ENCODE data around the gene FAM131A.
"Not testable (repeated sequence)": the region's sequence is repeated elsewhere in the genome, so short reads cannot be mapped to it uniquely, and the experiment has no call there.

FAM131A gene

DNA sequence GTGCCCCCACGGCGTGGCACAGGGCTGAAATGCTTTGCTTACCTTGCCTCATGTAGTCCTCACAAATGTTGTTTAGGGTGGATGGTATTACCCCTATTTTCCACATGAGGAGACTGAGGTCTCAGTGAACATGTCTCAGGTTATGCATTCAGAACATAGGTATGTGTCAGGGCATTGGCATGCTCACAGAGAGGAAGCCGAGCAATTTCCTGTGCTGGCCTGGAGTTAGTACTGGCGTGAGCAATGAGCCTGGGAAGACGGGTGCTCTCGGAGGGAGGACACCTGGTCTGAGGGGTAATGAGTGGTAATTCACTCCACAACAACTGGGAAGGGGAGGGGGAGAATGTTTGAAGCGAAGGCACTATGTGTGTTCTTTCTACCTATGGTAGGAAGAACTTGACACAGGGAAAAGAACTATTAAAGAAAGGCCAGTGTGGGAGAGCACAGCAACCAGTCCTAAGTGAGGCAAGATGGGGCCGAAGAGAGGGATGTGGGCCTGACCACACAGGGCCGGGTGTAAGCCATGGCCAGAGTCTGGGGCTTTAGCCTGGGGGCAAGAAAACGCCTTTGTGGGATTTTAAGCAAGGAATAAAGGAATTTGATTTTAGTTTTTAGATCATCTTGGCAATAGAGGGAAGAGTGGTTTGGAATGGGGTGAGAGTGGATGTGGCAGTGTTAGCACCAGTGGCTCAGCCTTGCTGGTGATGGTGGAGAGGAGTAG is 4.9 kb upstream of the FAM131A start:
- H3K9me3 Mint-ChIP-seq, result no peaks in the 10 kb centered on the region
- no peak overlapping the region for H3K4me3 Mint-ChIP-seq
- H3K27ac Mint-ChIP-seq, result peak overlapping the region; percentile 25
- peaks cover 23% of the 10 kb centered on the region for H3K36me3 Mint-ChIP-seq
- H3K4me1 Mint-ChIP-seq, result peaks cover 48% of the 10 kb centered on the region
- no peaks in the 10 kb centered on the region for H3K27me3 Mint-ChIP-seq

DNA sequence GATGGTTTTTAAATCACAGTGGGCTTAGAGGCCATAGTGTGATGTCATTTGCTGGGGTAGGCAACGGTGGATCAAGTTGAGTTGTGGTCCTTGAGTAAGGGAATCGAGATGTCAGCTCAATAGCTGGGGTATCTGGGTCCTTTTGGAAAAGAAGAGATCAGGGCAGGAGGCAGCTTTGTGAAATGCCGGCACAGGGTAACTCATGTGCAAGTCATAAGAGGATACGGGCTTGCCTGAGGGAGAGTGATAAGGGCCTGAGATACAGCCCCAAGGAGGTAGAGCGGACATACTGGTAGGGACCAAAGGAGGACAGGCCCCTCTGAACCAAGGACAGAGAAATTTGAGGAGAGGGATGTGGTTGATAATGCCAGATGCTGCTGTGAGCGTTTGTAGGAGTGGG is 4.2 kb upstream of the FAM131A start:
- Mint-ChIP-seq H3K9me3 (no peaks in the 10 kb centered on the region), H3K27ac (peak overlapping the region; percentile 25), H3K4me1 (peaks cover 54% of the 10 kb centered on the region), H3K36me3 (peaks cover 23% of the 10 kb centered on the region), H3K4me3 (no peak overlapping the region), H3K27me3 (no peaks in the 10 kb centered on the region)

DNA sequence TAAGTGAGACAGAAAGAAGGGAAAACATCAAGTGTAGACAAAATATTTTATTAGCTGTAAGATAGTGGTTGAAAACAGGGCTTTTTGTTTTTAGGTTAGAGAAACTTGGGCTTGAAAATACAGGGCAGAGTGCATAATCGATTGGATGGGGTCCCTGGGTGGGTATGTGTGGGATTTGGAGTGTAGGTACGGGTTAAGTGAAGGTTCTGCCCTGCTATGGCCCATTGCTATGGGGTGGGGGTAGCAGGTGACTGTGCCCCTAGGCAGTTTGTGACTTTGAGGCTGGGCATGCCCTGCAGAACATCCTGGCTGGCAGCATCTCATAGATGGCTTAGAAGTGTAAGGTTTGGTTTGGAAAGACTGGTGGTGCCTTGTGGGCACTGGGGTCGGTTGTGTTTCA is 3.7 kb upstream of the FAM131A start:
- H3K9me3 Mint-ChIP-seq, result no peaks in the 10 kb centered on the region
- H3K27me3 Mint-ChIP-seq, result no peaks in the 10 kb centered on the region
- H3K4me1 Mint-ChIP-seq, result peaks cover 54% of the 10 kb centered on the region
- peak overlapping the region; percentile 25 for H3K27ac Mint-ChIP-seq
- peaks cover 21% of the 10 kb centered on the region for H3K36me3 Mint-ChIP-seq
- no peak overlapping the region for H3K4me3 Mint-ChIP-seq

DNA sequence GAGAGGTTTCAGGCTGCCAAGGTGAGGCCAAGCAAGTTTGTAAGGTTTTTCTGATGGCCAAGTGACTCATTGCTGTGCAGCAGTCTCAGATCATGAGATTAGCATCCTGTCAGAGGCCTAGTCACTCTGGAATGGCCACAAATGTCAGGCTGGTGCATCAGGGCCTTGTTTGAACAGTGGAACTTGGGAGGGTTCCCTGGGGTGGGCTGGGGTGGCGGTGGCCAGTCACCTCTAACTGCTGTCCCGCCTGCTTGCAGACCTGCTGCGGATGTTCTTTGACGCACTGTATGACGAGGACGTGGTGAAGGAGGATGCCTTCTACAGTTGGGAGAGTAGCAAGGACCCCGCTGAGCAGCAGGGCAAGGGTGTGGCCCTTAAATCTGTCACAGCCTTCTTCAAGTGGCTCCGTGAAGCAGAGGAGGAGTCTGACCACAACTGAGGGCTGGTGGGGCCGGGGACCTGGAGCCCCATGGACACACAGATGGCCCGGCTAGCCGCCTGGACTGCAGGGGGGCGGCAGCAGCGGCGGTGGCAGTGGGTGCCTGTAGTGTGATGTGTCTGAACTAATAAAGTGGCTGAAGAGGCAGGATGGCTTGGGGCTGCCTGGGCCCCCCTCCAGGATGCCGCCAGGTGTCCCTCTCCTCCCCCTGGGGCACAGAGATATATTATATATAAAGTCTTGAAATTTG is 2.8 kb upstream of the FAM131A start:
- peak overlapping the region; percentile 25 for H3K27ac Mint-ChIP-seq
- peaks cover 15% of the 10 kb centered on the region for H3K36me3 Mint-ChIP-seq
- H3K27me3 Mint-ChIP-seq, result no peaks in the 10 kb centered on the region
- H3K4me3 Mint-ChIP-seq, result peak overlapping the region; percentile 63
- H3K9me3 Mint-ChIP-seq, result no peaks in the 10 kb centered on the region
- H3K4me1 Mint-ChIP-seq, result peaks cover 54% of the 10 kb centered on the region

DNA sequence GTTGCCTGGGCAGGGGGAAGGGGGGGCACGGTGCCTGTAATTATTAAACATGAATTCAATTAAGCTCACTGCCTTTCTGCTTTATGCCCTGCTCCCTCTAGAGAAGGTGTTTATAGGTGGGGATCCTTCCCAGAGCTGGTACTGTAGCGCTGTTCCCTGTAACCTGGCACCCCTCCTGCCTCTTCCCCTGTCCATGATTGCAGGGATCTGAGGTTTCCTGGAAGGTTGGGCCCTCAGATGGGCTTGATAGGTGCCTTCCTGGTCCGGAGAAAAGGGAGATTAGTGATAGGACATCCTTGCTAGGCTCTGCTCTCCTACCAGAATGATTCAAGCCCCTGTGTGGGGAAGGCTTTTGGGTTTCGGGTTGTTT is 2.1 kb upstream of the FAM131A start:
- H3K27ac Mint-ChIP-seq, result peak overlapping the region; percentile 59
- peak overlapping the region; percentile 92 for H3K4me3 Mint-ChIP-seq
- H3K9me3 Mint-ChIP-seq, result no peaks in the 10 kb centered on the region
- peaks cover 54% of the 10 kb centered on the region for H3K4me1 Mint-ChIP-seq
- H3K36me3 Mint-ChIP-seq, result peaks cover 14% of the 10 kb centered on the region
- H3K27me3 Mint-ChIP-seq, result no peaks in the 10 kb centered on the region

DNA sequence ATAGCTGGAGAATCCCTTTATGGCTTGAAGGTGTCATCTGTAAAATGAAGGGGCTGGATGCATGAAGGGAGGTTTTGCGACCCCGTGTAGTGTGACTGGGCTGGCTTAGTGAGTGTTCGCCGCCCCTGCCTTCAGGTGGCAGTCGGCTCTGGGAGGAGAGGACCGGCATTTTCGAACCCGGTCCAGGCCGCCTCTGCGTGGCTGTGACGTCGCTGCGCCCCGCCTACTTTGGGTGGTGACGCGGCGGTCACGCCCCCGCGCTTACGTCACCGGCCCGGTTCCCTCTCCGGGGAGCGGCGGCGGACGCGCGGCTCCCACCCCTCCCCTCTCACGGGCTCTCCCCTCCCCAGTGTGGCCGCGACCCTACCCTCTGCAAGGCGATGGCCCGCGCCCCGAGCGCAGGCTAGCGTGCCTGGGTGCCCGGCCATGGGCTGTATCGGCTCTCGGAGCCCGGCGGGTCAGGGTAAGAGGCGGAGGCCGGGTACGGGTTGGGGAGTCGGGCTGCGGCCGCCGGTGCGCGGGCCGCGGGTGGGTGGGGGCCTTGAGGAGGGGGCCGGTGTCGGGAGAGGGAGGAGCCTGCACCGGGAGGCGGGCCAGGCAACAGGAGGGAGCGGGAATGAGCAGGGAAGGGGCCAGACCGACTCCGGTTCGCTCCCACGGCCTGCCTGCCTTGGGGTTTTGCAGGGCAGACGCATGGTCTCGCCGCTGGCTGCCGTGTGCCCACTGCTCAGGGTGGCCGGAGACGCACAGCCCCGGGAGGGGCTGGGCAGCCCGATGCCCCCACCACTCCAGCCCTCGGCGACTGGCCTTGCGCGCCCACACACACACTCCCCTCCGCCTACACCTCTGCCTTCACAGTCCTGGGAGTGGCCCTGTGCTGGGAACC is 1.5 kb upstream of the FAM131A start:
- Mint-ChIP-seq H3K36me3 (peaks cover 12% of the 10 kb centered on the region), H3K27me3 (no peaks in the 10 kb centered on the region), H3K4me1 (peaks cover 54% of the 10 kb centered on the region), H3K9me3 (no peaks in the 10 kb centered on the region), H3K27ac (peak overlapping the region; percentile 86), H3K4me3 (peak overlapping the region; percentile 92)

DNA sequence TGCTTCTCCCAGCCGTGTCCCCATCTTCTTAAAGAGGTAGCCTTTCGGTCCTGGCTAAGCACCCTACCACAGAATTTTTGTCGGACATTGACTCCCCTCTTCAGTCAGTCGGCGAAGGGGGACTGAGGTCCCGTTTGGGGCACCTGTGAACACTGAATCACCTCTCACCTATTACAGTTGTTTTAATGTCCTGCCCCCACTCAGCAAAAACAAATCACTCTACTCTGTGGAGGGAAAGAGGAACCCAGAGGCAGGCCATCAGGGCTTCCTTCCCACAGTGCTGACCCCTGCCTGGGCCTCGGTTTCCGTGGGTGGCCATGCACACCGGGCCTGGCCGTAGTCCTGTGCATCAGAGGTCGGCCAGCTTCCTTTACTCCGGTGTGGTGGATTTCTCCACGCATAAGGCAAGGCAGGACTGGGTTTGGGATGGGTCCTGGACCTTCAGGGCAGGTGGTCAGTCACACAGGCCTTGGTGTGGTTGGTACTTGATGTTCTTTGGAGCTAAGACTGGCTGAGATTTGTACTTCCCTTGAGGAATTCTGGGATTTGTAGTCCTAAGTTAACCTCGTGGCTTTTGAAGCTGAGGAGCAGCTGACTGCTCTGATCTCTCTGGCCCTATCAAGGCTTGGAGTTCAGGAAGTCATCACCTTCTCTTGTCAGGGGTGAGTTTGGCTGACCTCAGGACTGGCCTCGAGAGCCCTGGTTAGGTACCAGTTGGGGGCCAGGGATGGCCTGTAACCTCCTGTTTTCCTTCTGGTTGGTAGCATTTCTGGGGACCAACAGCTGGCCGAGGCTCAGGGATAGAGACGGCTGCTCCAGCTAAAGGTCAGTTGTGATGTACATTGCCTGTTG is 627 bp upstream of the FAM131A start:
- peak overlapping the region; percentile 86 for H3K27ac Mint-ChIP-seq
- no peaks in the 10 kb centered on the region for H3K27me3 Mint-ChIP-seq
- peaks cover 51% of the 10 kb centered on the region for H3K4me1 Mint-ChIP-seq
- H3K4me3 Mint-ChIP-seq, result peak overlapping the region; percentile 92
- H3K36me3 Mint-ChIP-seq, result peaks cover 8% of the 10 kb centered on the region
- H3K9me3 Mint-ChIP-seq, result no peaks in the 10 kb centered on the region

DNA sequence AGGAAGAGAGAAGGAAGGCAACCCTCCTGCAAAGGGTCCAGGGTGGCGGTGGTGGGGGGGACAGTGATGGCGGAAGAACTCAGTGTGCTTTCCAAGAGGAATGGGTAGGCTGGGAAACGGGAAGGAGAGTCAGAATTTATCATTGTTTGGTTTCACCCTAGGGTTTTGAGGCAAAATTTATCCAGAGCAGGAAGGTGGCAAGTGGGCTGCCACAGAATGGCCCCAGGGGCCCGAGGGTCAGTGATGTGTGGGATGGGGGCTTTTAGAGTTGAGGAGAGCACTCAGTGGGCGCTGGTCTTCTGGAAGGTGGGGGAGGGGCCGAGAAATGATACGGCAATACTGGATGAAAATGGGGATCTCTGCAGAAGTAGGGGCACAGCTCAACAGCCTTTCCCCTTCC is 581 bp downstream of the FAM131A start:
- Mint-ChIP-seq H3K36me3 (peaks cover 4% of the 10 kb centered on the region), H3K4me1 (peaks cover 43% of the 10 kb centered on the region), H3K27me3 (no peaks in the 10 kb centered on the region), H3K27ac (no peak overlapping the region), H3K9me3 (no peaks in the 10 kb centered on the region), H3K4me3 (peak overlapping the region; percentile 13)

DNA sequence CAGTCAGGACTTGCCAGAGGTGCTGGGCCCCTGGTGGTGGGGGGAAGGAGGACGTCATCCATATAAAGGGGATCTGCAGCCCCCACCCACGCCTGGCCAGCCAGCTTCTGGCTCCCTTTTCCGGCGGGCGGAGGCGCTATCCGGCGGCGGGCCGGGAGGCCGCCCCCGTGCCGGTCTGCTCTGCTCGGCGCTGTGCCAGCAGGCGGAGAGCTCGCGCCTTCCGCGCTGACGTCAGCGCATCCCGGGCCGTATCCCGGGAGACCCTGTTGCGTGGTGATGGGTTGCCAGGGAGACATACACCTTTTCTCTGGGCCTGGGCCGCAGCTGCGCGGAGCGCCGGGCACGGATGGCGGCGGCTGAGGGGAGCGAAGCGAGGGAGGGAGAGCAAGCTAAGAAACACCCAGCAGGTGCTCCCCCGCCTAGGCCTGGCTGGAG is 1.1 kb downstream of the FAM131A start:
- no peaks in the 10 kb centered on the region for H3K27me3 Mint-ChIP-seq
- no peak overlapping the region for H3K27ac Mint-ChIP-seq
- peaks cover 37% of the 10 kb centered on the region for H3K4me1 Mint-ChIP-seq
- no peak overlapping the region for H3K4me3 Mint-ChIP-seq
- H3K36me3 Mint-ChIP-seq, result peaks cover 3% of the 10 kb centered on the region
- no peaks in the 10 kb centered on the region for H3K9me3 Mint-ChIP-seq

DNA sequence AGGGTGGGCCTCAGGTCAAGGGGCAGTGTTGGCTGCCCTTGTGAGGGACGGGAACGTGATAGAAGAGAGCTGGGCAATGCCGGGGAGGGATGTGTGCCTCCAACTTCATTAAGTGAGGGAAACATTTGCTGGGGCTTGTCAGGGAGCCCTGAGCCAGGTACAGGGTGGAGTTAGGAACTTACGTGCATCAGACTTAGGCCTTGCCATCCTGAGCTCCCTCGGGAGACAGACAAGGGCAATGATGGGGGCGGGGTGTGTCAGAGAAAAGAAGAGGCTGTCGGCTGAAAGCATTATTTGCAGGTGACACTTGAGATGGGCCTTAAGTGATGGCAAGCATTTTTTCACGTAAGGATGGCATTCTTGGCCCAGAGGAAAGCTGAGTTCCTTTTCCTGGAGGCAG is 1.6 kb downstream of the FAM131A start:
- H3K36me3 Mint-ChIP-seq, result peaks cover 3% of the 10 kb centered on the region
- H3K4me1 Mint-ChIP-seq, result peaks cover 33% of the 10 kb centered on the region
- no peaks in the 10 kb centered on the region for H3K9me3 Mint-ChIP-seq
- H3K27ac Mint-ChIP-seq, result no peak overlapping the region
- no peak overlapping the region for H3K4me3 Mint-ChIP-seq
- no peaks in the 10 kb centered on the region for H3K27me3 Mint-ChIP-seq

DNA sequence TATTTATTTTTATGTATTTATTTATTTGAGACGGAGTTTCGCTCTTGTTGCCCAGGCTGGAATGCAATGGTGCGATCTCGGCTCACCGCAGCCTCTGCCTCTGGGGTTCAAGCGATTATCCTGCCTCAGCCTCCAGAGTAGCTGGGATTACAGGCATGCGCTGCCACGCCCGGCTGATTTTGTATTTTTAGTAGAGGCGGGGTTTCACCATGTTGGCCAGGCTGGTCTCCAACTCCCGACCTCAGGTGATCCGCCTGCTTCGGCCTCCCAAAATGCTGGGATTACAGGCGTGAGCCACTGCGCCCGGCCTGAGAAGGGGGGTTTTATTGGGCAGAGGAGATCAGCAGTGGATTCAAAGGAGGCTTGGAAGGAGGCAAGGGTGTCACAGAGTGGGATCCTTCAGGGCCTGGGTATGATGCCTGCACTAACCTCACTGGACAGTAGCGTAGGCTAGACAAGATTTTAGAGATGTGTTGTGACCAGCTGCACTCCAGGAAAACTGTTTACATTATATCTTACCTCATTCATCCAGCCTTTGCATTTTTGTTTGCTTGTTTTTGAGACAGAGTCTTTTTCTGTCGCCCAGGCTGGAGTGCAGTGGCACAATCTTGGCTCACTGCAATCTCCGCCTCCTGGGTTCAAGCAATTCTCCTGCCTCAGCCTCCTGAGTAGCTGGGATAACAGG is 2.2 kb downstream of the FAM131A start:
- H3K27me3 Mint-ChIP-seq, H3K4me3 Mint-ChIP-seq: not testable (repeated sequence)

DNA sequence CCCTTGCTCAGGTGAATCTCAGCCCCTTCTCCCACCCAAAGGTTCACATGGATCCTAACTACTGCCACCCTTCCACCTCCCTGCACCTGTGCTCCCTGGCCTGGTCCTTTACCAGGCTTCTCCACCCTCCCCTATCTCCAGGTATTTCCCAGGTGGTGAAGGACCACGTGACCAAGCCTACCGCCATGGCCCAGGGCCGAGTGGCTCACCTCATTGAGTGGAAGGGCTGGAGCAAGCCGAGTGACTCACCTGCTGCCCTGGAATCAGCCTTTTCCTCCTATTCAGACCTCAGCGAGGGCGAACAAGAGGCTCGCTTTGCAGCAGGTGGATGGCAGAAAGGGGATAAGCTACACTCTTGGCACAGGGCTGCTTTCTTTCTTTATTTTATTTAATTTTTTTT is 4.5 kb downstream of the FAM131A start:
- H3K4me3 Mint-ChIP-seq, result no peak overlapping the region
- H3K9me3 Mint-ChIP-seq, result no peaks in the 10 kb centered on the region
- peaks cover 13% of the 10 kb centered on the region for H3K4me1 Mint-ChIP-seq
- no peak overlapping the region for H3K27ac Mint-ChIP-seq
- H3K36me3 Mint-ChIP-seq, result peaks cover 2% of the 10 kb centered on the region
- H3K27me3 Mint-ChIP-seq, result no peaks in the 10 kb centered on the region

More for the DNA sequence above, 2.2 kb downstream of the FAM131A start:
- not testable (repeated sequence) for H3K9me3 Mint-ChIP-seq, H3K27ac Mint-ChIP-seq, H3K36me3 Mint-ChIP-seq
- H3K4me1 Mint-ChIP-seq, result peaks cover 27% of the 10 kb centered on the region

DNA sequence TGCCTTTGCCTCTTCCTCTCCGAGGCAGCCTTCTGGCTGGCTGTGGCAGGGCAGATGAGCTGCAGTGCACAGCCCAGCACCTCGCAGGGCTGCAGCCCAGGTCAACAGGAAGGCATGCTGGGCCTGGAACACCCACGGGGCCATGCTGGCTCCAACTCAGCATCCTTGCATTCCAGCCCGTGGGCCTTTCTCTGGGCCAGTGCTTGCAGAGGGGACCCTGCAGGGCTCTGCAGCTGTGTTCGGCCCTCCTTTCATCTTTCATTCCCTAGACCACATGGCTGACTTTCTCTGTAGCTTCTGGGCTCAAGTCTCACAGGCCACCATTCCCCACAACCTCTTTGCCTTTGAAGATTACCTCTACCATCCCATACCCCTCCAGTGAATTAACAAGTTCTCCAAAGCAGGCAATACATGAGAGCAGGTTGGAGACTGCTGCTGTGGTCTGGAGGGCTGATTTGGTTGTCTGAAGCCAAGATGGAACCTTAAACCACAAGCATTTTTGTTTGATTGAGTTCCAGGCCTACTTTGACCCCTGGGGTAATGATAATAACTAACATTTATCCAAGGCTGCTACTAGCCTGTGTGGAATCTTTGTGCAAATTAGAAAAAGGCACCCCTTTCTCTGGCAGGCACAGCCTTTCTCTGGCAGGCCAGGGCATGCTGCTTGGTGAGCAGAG is 5.9 kb downstream of the FAM131A start:
- Mint-ChIP-seq H3K4me1 (no peaks in the 10 kb centered on the region), H3K9me3 (no peaks in the 10 kb centered on the region), H3K4me3 (no peak overlapping the region), H3K36me3 (peaks cover 2% of the 10 kb centered on the region), H3K27me3 (no peaks in the 10 kb centered on the region), H3K27ac (no peak overlapping the region)

DNA sequence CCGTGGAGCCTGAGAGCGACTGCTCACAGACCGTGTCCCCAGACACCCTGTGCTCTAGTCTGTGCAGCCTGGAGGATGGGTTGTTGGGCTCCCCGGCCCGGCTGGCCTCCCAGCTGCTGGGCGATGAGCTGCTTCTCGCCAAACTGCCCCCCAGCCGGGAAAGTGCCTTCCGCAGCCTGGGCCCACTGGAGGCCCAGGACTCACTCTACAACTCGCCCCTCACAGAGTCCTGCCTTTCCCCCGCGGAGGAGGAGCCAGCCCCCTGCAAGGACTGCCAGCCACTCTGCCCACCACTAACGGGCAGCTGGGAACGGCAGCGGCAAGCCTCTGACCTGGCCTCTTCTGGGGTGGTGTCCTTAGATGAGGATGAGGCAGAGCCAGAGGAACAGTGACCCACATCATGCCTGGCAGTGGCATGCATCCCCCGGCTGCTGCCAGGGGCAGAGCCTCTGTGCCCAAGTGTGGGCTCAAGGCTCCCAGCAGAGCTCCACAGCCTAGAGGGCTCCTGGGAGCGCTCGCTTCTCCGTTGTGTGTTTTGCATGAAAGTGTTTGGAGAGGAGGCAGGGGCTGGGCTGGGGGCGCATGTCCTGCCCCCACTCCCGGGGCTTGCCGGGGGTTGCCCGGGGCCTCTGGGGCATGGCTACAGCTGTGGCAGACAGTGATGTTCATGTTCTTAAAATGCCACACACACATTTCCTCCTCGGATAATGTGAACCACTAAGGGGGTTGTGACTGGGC is 7.3 kb downstream of the FAM131A start:
- no peaks in the 10 kb centered on the region for H3K9me3 Mint-ChIP-seq
- H3K36me3 Mint-ChIP-seq, result peaks cover 2% of the 10 kb centered on the region
- no peak overlapping the region for H3K4me3 Mint-ChIP-seq
- H3K27me3 Mint-ChIP-seq, result no peaks in the 10 kb centered on the region
- no peaks in the 10 kb centered on the region for H3K4me1 Mint-ChIP-seq
- no peak overlapping the region for H3K27ac Mint-ChIP-seq

All from activated naive CD4-positive, alpha-beta T cell treated with anti-CD3 and anti-CD28 coated beads, Interleukin-2, amount 50 U/mL, for 24 hours (primary cell).